Endothelial cell of umbilical vein (primary cell): ENCODE measurements around the gene SMIM14. TPM values are rescaled to one million over a fixed set of nuclear protein-coding genes. Genes with fewer than 3 reads are reported as not detected.

Experiments used
- BruUV-seq: library from RNA; stranded (reverse); fragments of 400-500 nt; replicated peaks from 2 replicates; lab custom pipeline; 2021; lab: Mats Ljungman, UMichigan
- CTCF ChIA-PET: fragments of 300-600, 350-600 bp; sonication (Branson Sonifier 250); formaldehyde crosslinking; loops from one replicate; lab custom pipeline; 2021; ENCODE audit warnings: antibody characterized with exemption, inconsistent platforms; lab: Charles Lee
- POLR2A ChIA-PET: fragments of 300-600, 350-600 bp; sonication (Branson Sonifier 250); formaldehyde crosslinking; loops from one replicate; lab custom pipeline; 2021; ENCODE audit warnings: antibody characterized with exemption, inconsistent platforms; lab: Charles Lee
- DNase-seq: peaks from one replicate; pipeline ENCODE4 v3.0.0-alpha.2; 2011; ENCODE audit warnings: low read depth, low spot score
- FAIRE-seq: peaks from 2 replicates; lab custom pipeline; 2011; peaks lifted over from hg19 to GRCh38; lab: Jason Lieb, UNC
- H2AFZ ChIP-seq: 2 replicates; pipeline ENCODE4 v1.6.0; 2012; ENCODE audit warnings: low read depth, low read length, control low read depth, inconsistent platforms
- H3K27ac ChIP-seq: 2 replicates; pipeline ENCODE4 v1.5.1; 2011; ENCODE audit warnings: low read depth, mild to moderate bottlenecking, control low read depth, low read length, moderate library complexity; ENCODE audit not compliant: insufficient read depth
- H3K27me3 ChIP-seq, 2 experiments: 2 replicates each; pipeline versions ENCODE4 v1.6.0 to v1.6.1; 2011; ENCODE audit warnings: low read length in 2 of 2, mixed read lengths in 1 of 2; ENCODE audit not compliant: control insufficient read depth in 2 of 2, insufficient read depth in 2 of 2
- H3K36me3 ChIP-seq, 2 experiments: 2 replicates in 1 of 2; 3 replicates in 1 of 2; pipeline ENCODE4 v1.5.1; 2011; ENCODE audit warnings: low read length in 2 of 2, mild to moderate bottlenecking in 1 of 2, moderate library complexity in 1 of 2; ENCODE audit not compliant: control insufficient read depth in 2 of 2, insufficient read depth in 2 of 2; ENCODE audit errors: extremely low read depth in 1 of 2
- H3K4me1 ChIP-seq: 3 replicates; pipeline ENCODE4 v1.5.1; 2011; ENCODE audit warnings: mild to moderate bottlenecking, low read length; ENCODE audit not compliant: control insufficient read depth, insufficient read depth; ENCODE audit errors: extremely low read depth
- H3K4me2 ChIP-seq: 2 replicates; pipeline ENCODE4 v1.6.1; 2011; ENCODE audit warnings: low read length, control low read depth, mixed read lengths; ENCODE audit not compliant: insufficient read depth
- H3K4me3 ChIP-seq, 3 experiments: fragments of 200-600 bp in 1 of 3; sonication (generic), shearing (Covaris generic) in 1 of 3; replicated peaks in 1 of 3; 2 replicates each; pipeline ENCODE4 v1.5.1; 2011 to 2016; ENCODE audit warnings: control low read depth in 3 of 3, low read length in 3 of 3, mild to moderate bottlenecking in 2 of 3, inconsistent platforms in 1 of 3, low read depth in 1 of 3, moderate library complexity in 1 of 3; ENCODE audit not compliant: insufficient read depth in 1 of 3
- H3K79me2 ChIP-seq: 2 replicates; pipeline ENCODE4 v1.6.0; 2012; ENCODE audit warnings: low read length, inconsistent platforms; ENCODE audit not compliant: control insufficient read depth, insufficient read depth
- H3K9ac ChIP-seq: replicated peaks from 2 replicates; pipeline ENCODE3; 2011; ENCODE audit warnings: low read length, control low read depth; ENCODE audit not compliant: insufficient read depth; ENCODE audit errors: extremely low read depth
- H3K9me1 ChIP-seq: replicated peaks from 3 replicates; pipeline ENCODE4 v1.6.0; 2011; ENCODE audit warnings: mild to moderate bottlenecking, low read length; ENCODE audit not compliant: control insufficient read depth, insufficient read depth; ENCODE audit errors: extremely low read depth
- H3K9me3 ChIP-seq: replicated peaks from 2 replicates; pipeline ENCODE4 v1.5.1; 2012; ENCODE audit warnings: low read length, inconsistent platforms; ENCODE audit not compliant: control insufficient read depth, insufficient read depth
- H4K20me1 ChIP-seq: replicated peaks from 2 replicates; pipeline ENCODE3; 2011; ENCODE audit warnings: mild to moderate bottlenecking, low read length; ENCODE audit not compliant: control insufficient read depth, insufficient read depth; ENCODE audit errors: extremely low read depth
- CTCF ChIP-seq, 2 donors: IDR thresholded peaks; 1 replicate in 1 of 2; 2 replicates in 1 of 2; pipeline ENCODE4 v1.5.1; 2011; ENCODE audit warnings: low read length in 2 of 2, mild to moderate bottlenecking in 2 of 2, moderate library complexity in 2 of 2, control low read depth in 1 of 2, inconsistent platforms in 1 of 2, low read depth in 1 of 2; ENCODE audit not compliant: insufficient read depth in 1 of 2; ENCODE audit errors: extremely low read depth in 1 of 2
- EZH2 ChIP-seq: IDR thresholded peaks from 2 replicates; pipeline ENCODE4 v1.6.1; 2012; ENCODE audit warnings: borderline replicate concordance, low read depth, mild to moderate bottlenecking, moderate library complexity, low read length, inconsistent platforms; ENCODE audit not compliant: severe bottlenecking
- FOS ChIP-seq: IDR thresholded peaks from 2 replicates; pipeline ENCODE4 v1.6.1; 2011; ENCODE audit warnings: mild to moderate bottlenecking, low read length, moderate library complexity, borderline replicate concordance; ENCODE audit not compliant: insufficient read depth
- GATA2 ChIP-seq: IDR thresholded peaks from 2 replicates; pipeline ENCODE4 v1.7.0; 2011; ENCODE audit warnings: low read depth, mild to moderate bottlenecking, moderate library complexity, mixed read lengths, low read length; ENCODE audit not compliant: insufficient read length, insufficient read depth
- JUN ChIP-seq: IDR thresholded peaks from 2 replicates; pipeline ENCODE4 v1.6.1; 2011; ENCODE audit warnings: borderline replicate concordance, low read depth; ENCODE audit not compliant: insufficient read length, insufficient read depth
- MYC ChIP-seq: IDR thresholded peaks from one replicate; pipeline ENCODE4 v1.6.1; 2011; ENCODE audit warnings: mild to moderate bottlenecking, low read depth, low read length
- POLR2A ChIP-seq: IDR thresholded peaks from 2 replicates; pipeline ENCODE4 v1.6.1; 2012; ENCODE audit warnings: low read depth, mild to moderate bottlenecking, control low read depth, low read length
- POLR2AphosphoS5 ChIP-seq: IDR thresholded peaks from 2 replicates; pipeline ENCODE4 v1.6.1; 2012; ENCODE audit warnings: low read depth, mild to moderate bottlenecking, control low read depth, low read length, moderate library complexity; ENCODE audit not compliant: insufficient read depth
- dilution Hi-C: fragments of 300-500 bp; cut with MboI; formaldehyde crosslinking; loops from one replicate; pipeline ENCODE4 v1.15.0; 2019; ENCODE audit warnings: low sequenced_read_pairs; ENCODE audit not compliant: extremely low pct_ligation_motif_present
- intact Hi-C: fragments of 100-400 bp; cut with micrococcal nuclease; formaldehyde crosslinking; loops from one replicate; pipeline ENCODE4 v1.10.0; 2022
- polyA plus RNA-seq, 4 experiments: library from polyadenylated mRNA; depleted of rRNA in 3 of 4; stranded (reverse) in 3 of 4; unstranded in 1 of 4; fragments of >200 nt; gene quantifications; 2 replicates each; pipeline versions ENCODE4 v1.2.1 to v1.2.3, GENCODE V29; 2011 to 2012; ENCODE audit warnings: missing spikeins in 1 of 4
- total RNA-seq: library from RNA; stranded (reverse); gene quantifications from 2 replicates; pipeline ENCODE4 v1.2.3, GENCODE V29; 2021
- TF ChIP-seq, protein P1 (sequence below): IDR thresholded peaks from 2 replicates; pipeline ENCODE4 v1.6.1; 2011; ENCODE audit not compliant: insufficient read depth, insufficient read length

The SMIM14 gene
- total and polyA plus RNA-seq, 2 donors (not counting 3 experiments of a cell fraction or from before 2014, with no cell fraction given), result 12.3 to 15.4 TPM

GRCh38 chr4:39528061-39528465, 110.6 kb downstream of the SMIM14 start:
- Histone ChIP-seq H2AFZ (peak overlapping the region; percentile 86), H3K9me3 (no peaks in the 10 kb centered on the region), H4K20me1 (no peaks in the 10 kb centered on the region), H3K9ac (peak overlapping the region; percentile 73), H3K27ac (peak overlapping the region; percentile 90), H3K4me3 (peak overlapping the region; percentile 50 to 92 (median 60)), H3K9me1 (no peaks in the 10 kb centered on the region), H3K36me3 (no peaks in the 10 kb centered on the region), H3K79me2 (peaks cover 36% of the 10 kb centered on the region), H3K27me3 (no peaks in the 10 kb centered on the region), H3K4me1 (peaks cover 12% of the 10 kb centered on the region), H3K4me2 (peak overlapping the region; percentile 75)
- TSS peak; percentile 78 for BruUV-seq
- TF ChIP-seq FOS, result no peak
- no peak for TF ChIP-seq CTCF (IDR thresholded peaks at IDR 0.05; ENCODE audit: extremely low read depth in 1 of 2, insufficient read depth in 1 of 2, low read depth in 1 of 2, low read length in 2 of 2)
- TF ChIP-seq EZH2, result no peak
- no peak for TF ChIP-seq POLR2AphosphoS5
- TF ChIP-seq GATA2, result no peak
- no peak for TF ChIP-seq JUN
- TF ChIP-seq, protein P1, sequence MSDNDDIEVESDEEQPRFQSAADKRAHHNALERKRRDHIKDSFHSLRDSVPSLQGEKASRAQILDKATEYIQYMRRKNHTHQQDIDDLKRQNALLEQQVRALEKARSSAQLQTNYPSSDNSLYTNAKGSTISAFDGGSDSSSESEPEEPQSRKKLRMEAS, result no peak
- no peak for TF ChIP-seq MYC
- TF ChIP-seq POLR2A, result no peak
- intact Hi-C loops, result loop anchor here (1.0 to 10.0 kb wide), 3 partner anchors 8 to 273 kb away; no protein-coding TSS in a partner anchor
- CTCF ChIA-PET, result interaction anchor here (1.3 to 1.8 kb wide), 2 partner anchors 59 to 130 kb away, joined by 6 to 8 read pairs; no protein-coding TSS in a partner anchor
- POLR2A ChIA-PET, result interaction anchor here (1.2 to 3.7 kb wide), 3 partner anchors 69 to 112 kb away, joined by 4 to 42 read pairs (median 8); partner anchors contain the start of genes LIAS, RPL9 and SMIM14
- FAIRE-seq (no peak), DNase-seq (peak; percentile 69)
- dilution Hi-C loops, result no loop called here
